DOHH2 (cell line): ENCODE measurements around the gene SLC39A11.

Experiments
- H3F3A ChIP-seq: fragments of 200-600 bp; sonication (generic), shearing (Covaris generic); 2 replicates; pipeline ENCODE4 v1.6.0; 2016; ENCODE audit warnings: antibody characterized with exemption, mild to moderate bottlenecking; ENCODE audit not compliant: control insufficient read depth, insufficient read depth
- H3K27ac ChIP-seq: fragments of 200-600 bp; sonication (generic); 2 replicates; pipeline ENCODE4 v1.5.1; 2014; ENCODE audit warnings: low read depth, mild to moderate bottlenecking, low read length, moderate library complexity
- H3K27me3 ChIP-seq: fragments of 200-600 bp; sonication (generic); 2 replicates; pipeline ENCODE4 v1.6.1; 2014; ENCODE audit warnings: mild to moderate bottlenecking, low read length, mixed read lengths; ENCODE audit not compliant: control insufficient read depth
- H3K36me3 ChIP-seq: fragments of 200-600 bp; sonication (generic); 2 replicates; pipeline ENCODE4 v1.6.1; 2014; ENCODE audit warnings: mild to moderate bottlenecking, low read length, moderate library complexity, mixed read lengths; ENCODE audit not compliant: control insufficient read depth
- H3K4me1 ChIP-seq: fragments of 200-600 bp; sonication (generic); 2 replicates; pipeline ENCODE4 v1.6.1; 2014; ENCODE audit warnings: mild to moderate bottlenecking, low read length, mixed read lengths; ENCODE audit not compliant: control insufficient read depth
- H3K4me2 ChIP-seq: fragments of 200-600 bp; sonication (generic); 2 replicates; pipeline ENCODE4 v1.6.0; 2014; ENCODE audit warnings: mild to moderate bottlenecking, low read length, moderate library complexity
- H3K4me3 ChIP-seq: fragments of 200-600 bp; sonication (generic); 2 replicates; pipeline ENCODE4 v1.5.1; 2014; ENCODE audit warnings: mild to moderate bottlenecking, low read length, mixed read lengths
- H3K79me2 ChIP-seq: fragments of 200-600 bp; sonication (generic); 2 replicates; pipeline ENCODE4 v1.6.1; 2014; ENCODE audit warnings: mild to moderate bottlenecking, low read length, mixed read lengths; ENCODE audit not compliant: control insufficient read depth
- H3K9me2 ChIP-seq: fragments of 200-600 bp; sonication (generic); replicated peaks from 2 replicates; pipeline ENCODE4 v1.6.1; 2014; ENCODE audit warnings: mild to moderate bottlenecking, low read length, mixed read lengths; ENCODE audit not compliant: control insufficient read depth
- H3K9me3 ChIP-seq: fragments of 200-600 bp; sonication (generic); 2 replicates; pipeline ENCODE4 v1.6.1; 2014; ENCODE audit warnings: antibody characterized with exemption, low read length, mixed read lengths; ENCODE audit not compliant: control insufficient read depth, insufficient read depth
- H4K20me1 ChIP-seq: fragments of 200-600 bp; sonication (generic); 2 replicates; pipeline ENCODE4 v1.6.0; 2014; ENCODE audit warnings: low read depth, mild to moderate bottlenecking, antibody characterized with exemption, low read length, moderate library complexity; ENCODE audit not compliant: control insufficient read depth, insufficient read depth
- CTCF ChIP-seq: fragments of 200-600 bp; sonication (generic); IDR thresholded peaks from one replicate; pipeline ENCODE4 v1.5.1; 2014; ENCODE audit warnings: antibody characterized with exemption, mild to moderate bottlenecking, low read depth, low read length; ENCODE audit not compliant: poor library complexity, severe bottlenecking
- EZH2phosphoT487 ChIP-seq: fragments of 200-600 bp; sonication (generic); IDR thresholded peaks from 2 replicates; pipeline ENCODE4 v1.6.1; 2017; ENCODE audit warnings: borderline replicate concordance, mild to moderate bottlenecking, antibody characterized with exemption, low read length, moderate library complexity, mixed read lengths

The SLC39A11 gene

GRCh38 chr17:72624226-72624625 is 468.3 kb downstream of the SLC39A11 start:
- no peaks in the 10 kb centered on the region for H4K20me1 ChIP-seq
- no peaks in the 10 kb centered on the region for H3F3A ChIP-seq
- H3K27ac ChIP-seq: no peak overlapping the region
- no peaks in the 10 kb centered on the region for H3K4me1 ChIP-seq
- no peak overlapping the region for H3K4me3 ChIP-seq
- H3K9me2 ChIP-seq: no peaks in the 10 kb centered on the region
- H3K79me2 ChIP-seq: no peaks in the 10 kb centered on the region
- H3K27me3 ChIP-seq: no peaks in the 10 kb centered on the region
- H3K9me3 ChIP-seq: no peaks in the 10 kb centered on the region
- TF ChIP-seq CTCF: no peak
- no peak for TF ChIP-seq EZH2phosphoT487
- H3K36me3 ChIP-seq: no peaks in the 10 kb centered on the region
- H3K4me2 ChIP-seq: no peak overlapping the region

GRCh38 chr17:72622661-72623433 is 469.6 kb downstream of the SLC39A11 start:
- Histone ChIP-seq H4K20me1 (no peaks in the 10 kb centered on the region), H3K27ac (no peak overlapping the region), H3K9me2 (no peaks in the 10 kb centered on the region), H3F3A (no peaks in the 10 kb centered on the region), H3K9me3 (no peaks in the 10 kb centered on the region), H3K4me3 (no peak overlapping the region), H3K36me3 (no peaks in the 10 kb centered on the region), H3K79me2 (no peaks in the 10 kb centered on the region), H3K27me3 (no peaks in the 10 kb centered on the region), H3K4me1 (no peaks in the 10 kb centered on the region), H3K4me2 (no peak overlapping the region)
- TF ChIP-seq CTCF (no peak), EZH2phosphoT487 (no peak)

- Histone ChIP-seq H3K79me2 (no peaks in the 10 kb centered on the region), H3K9me3 (no peaks in the 10 kb centered on the region), H3K4me2 (no peak overlapping the region), H3K27me3 (no peaks in the 10 kb centered on the region), H3F3A (no peaks in the 10 kb centered on the region), H3K36me3 (no peaks in the 10 kb centered on the region), H3K9me2 (no peaks in the 10 kb centered on the region), H3K27ac (no peak overlapping the region), H4K20me1 (no peaks in the 10 kb centered on the region), H3K4me3 (no peak overlapping the region), H3K4me1 (no peaks in the 10 kb centered on the region)
- TF ChIP-seq CTCF: no peak
- TF ChIP-seq EZH2phosphoT487: no peak
Measured at GRCh38 chr17:72619976-72620650, 472.4 kb downstream of the SLC39A11 start.
